Neural progenitor cell (in vitro differentiated cells): ENCODE measurements around the gene S1PR3.

Experiments used
- EZH2 ChIP-seq: fragments of 200-600 bp; sonication (generic); IDR thresholded peaks from 2 replicates; pipeline ENCODE4 v1.6.1; 2017; ENCODE audit warnings: antibody characterized with exemption, mild to moderate bottlenecking, moderate library complexity
- TF ChIP-seq, protein P1 (sequence below): fragments of 200-600 bp; sonication (generic); IDR thresholded peaks from 2 replicates; pipeline ENCODE4 v1.5.1; 2017; ENCODE audit warnings: antibody characterized with exemption, mild to moderate bottlenecking

DNA sequence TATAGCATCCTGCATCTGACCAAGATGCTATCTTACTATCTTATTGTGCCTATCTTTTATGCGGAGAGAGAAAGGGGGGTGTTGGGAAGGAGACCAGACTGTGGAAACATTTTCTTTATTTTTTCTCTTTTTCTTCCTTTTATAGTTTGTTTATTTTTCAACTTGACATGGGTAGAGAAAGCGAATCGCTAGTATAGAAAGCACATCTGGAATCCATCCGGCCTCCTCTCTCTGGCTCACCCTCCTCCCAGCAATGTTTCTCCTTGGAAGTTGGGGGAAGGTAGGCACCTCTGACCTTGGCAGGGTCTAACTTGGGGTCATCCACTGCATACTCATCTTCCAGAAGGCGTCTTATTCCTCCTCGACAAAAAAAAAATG, 3.9 kb downstream of the S1PR3 start:
- TF ChIP-seq, protein P1, sequence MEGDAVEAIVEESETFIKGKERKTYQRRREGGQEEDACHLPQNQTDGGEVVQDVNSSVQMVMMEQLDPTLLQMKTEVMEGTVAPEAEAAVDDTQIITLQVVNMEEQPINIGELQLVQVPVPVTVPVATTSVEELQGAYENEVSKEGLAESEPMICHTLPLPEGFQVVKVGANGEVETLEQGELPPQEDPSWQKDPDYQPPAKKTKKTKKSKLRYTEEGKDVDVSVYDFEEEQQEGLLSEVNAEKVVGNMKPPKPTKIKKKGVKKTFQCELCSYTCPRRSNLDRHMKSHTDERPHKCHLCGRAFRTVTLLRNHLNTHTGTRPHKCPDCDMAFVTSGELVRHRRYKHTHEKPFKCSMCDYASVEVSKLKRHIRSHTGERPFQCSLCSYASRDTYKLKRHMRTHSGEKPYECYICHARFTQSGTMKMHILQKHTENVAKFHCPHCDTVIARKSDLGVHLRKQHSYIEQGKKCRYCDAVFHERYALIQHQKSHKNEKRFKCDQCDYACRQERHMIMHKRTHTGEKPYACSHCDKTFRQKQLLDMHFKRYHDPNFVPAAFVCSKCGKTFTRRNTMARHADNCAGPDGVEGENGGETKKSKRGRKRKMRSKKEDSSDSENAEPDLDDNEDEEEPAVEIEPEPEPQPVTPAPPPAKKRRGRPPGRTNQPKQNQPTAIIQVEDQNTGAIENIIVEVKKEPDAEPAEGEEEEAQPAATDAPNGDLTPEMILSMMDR = no peak
- TF ChIP-seq EZH2 = no peak
